HUES48 (cell line): ENCODE measurements around the gene GPLD1.

ENCODE experiments used
- H3K27ac ChIP-seq: one replicate; pipeline ENCODE4 v1.7.0; 2013; ENCODE audit warnings: low read depth, low read length, inconsistent platforms
- H3K27me3 ChIP-seq: 2 replicates; pipeline ENCODE4 v1.6.1; 2013; ENCODE audit warnings: mild to moderate bottlenecking, low read length; ENCODE audit not compliant: control insufficient read depth, insufficient read depth
- H3K36me3 ChIP-seq: 2 replicates; pipeline ENCODE4 v1.6.1; 2013; ENCODE audit warnings: low read length; ENCODE audit not compliant: control insufficient read depth, insufficient read depth
- H3K4me1 ChIP-seq: 2 replicates; pipeline ENCODE4 v1.6.1; 2013; ENCODE audit warnings: mild to moderate bottlenecking, low read length; ENCODE audit not compliant: control insufficient read depth, insufficient read depth
- H3K4me3 ChIP-seq: 2 replicates; pipeline ENCODE4 v1.5.1; 2013; ENCODE audit warnings: mild to moderate bottlenecking, low read depth, low read length
- H3K9ac ChIP-seq: 2 replicates; pipeline ENCODE4 v1.6.1; 2013; ENCODE audit warnings: mild to moderate bottlenecking, low read depth, low read length, moderate library complexity
- H3K9me3 ChIP-seq: 2 replicates; pipeline ENCODE4 v1.6.1; 2013; ENCODE audit warnings: low read length; ENCODE audit not compliant: control insufficient read depth, insufficient read depth

GPLD1 gene

DNA sequence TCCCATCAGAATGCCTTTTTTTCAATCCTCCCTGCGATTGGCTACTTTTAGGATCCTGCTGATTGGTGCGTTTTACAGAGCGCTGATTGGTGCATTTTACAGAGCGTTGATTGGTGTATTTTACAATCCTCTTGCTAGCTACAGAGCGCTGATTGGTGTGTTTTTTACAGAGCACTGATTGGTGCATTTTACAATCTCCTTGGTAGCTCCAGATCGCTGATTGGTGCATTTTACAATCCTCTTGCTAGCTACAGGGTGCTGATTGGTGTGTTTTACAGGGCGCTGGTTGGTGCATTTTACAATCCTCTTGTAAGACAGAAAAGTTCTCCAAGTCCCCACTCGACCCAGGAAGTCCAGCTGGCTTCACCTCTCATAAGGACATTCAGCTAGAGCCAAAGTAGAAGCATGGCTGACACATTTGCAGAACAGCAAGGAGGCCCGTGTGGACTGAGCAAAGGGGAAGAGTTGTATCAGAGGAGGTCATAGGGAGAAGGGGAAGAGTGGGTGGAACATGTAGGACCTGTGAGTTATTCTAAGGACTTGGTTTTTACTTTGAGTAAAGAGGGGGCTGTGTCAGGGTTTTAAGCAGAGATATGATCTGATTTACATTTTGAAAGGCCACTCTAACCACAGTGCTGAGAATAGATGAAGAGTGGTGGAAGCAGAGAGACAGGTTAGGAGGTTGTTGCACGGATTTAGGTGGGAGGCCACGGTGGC lies 8.0 kb upstream of the GPLD1 start:
- Histone ChIP-seq H3K9me3 (no peaks in the 10 kb centered on the region), H3K4me3 (no peak overlapping the region), H3K36me3 (no peaks in the 10 kb centered on the region), H3K9ac (no peak overlapping the region), H3K27ac (no peak overlapping the region), H3K27me3 (peaks cover 26% of the 10 kb centered on the region), H3K4me1 (peaks cover 28% of the 10 kb centered on the region)

DNA sequence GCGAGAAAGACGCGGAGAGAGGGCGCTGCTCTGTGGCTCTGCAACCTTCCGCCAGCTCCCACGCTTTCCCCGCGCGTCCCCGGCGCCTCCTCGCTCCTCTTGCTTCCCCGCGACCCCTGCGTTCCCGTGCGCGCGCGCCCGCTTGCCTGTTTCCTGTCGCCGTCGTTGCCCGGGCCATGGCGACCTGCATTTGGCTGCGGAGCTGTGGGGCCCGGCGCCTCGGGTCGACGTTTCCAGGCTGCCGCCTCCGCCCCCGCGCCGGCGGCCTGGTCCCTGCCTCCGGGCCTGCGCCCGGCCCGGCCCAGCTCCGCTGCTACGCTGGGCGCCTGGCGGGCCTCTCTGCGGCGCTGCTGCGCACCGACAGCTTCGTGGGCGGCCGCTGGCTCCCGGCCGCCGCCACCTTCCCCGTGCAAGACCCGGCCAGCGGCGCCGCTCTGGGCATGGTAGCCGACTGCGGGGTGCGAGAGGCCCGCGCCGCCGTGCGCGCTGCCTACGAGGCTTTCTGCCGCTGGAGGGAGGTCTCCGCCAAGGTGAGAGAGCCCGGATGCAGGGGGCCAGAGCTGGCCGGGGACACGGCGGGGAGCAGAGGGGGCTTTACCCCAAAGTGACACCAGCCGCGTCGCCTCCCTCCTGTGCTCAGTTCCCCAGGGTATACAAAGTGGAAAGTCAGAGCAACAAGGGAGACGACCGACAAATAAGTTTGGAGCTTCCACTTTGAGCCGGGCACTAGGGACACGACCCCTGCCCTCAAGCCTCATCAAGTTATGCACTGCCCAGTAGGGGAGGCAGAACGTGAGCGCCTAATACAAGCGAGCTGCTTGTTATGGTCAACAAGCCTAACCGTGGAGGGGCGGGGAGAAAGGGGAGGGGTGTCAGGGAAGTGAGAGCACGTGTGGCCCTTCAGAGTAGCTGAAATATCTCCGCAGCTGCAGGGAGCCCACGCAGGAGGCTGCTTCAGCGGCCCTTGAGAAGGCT lies 5.7 kb upstream of the GPLD1 start, which contains the start of gene ALDH5A1:
TSS of gene ALDH5A1 (plus strand) at position 149 of the 975 bp plus-strand sequence. CDS start at position 177, 28 bp downstream.
- Histone ChIP-seq H3K9ac (peak within 1 kb of the TSS; percentile 62; the same call in 1 of the 2 replicates), H3K9me3 (no peaks in the 10 kb centered on the region), H3K4me1 (peaks cover 21% of the 10 kb centered on the region), H3K4me3 (peak within 1 kb of the TSS; percentile 74), H3K27me3 (peaks cover 26% of the 10 kb centered on the region), H3K27ac (peak within 1 kb of the TSS; percentile 68), H3K36me3 (no peaks in the 10 kb centered on the region)

DNA sequence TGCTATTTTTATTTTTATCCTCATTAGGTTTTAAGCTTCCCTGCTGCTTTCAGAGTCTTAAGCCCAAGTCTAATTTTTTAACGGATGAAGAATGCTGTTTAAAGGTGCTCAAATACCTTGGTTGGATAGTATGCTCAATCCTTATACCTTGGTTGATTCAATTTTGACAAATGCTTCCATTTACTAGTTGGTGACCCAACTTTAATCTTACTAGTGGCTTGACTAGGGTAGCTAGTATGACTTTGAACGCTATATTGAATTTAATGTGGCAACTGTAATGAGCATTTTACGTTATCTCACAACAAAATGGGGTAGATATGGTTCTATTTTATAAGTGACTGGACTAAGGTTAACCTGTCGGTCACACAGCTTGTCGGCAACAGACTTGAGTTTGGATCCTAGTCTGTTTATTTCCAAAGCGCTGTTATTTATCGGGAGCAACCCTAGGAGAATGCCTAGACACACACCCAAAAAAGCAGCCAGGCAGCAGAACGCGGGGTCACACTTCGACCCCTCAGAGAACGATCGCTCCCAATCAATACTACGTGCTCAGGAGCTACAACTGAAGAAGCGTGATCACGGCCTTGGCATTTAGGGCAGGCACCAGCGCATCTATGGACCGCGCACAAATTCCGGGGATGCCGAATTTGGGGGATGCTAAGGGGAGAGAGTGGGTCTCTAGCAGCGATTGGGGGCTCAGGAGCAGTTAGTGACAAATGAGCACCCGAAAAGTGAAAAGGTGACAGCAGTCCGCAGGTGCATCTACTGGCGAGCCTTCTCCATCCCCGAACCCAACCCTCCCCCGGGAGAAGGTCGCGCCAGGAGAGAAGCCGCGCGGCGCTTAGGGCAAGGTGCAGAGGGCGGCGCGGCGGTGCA lies 4.8 kb upstream of the GPLD1 start:
- peak overlapping the region; percentile 62; the same call in 1 of the 2 replicates for H3K9ac ChIP-seq
- H3K27me3 ChIP-seq: peaks cover 26% of the 10 kb centered on the region
- H3K4me1 ChIP-seq: peaks cover 21% of the 10 kb centered on the region
- H3K9me3 ChIP-seq: no peaks in the 10 kb centered on the region
- H3K4me3 ChIP-seq: peak overlapping the region; percentile 74
- no peaks in the 10 kb centered on the region for H3K36me3 ChIP-seq
- no peak overlapping the region for H3K27ac ChIP-seq

DNA sequence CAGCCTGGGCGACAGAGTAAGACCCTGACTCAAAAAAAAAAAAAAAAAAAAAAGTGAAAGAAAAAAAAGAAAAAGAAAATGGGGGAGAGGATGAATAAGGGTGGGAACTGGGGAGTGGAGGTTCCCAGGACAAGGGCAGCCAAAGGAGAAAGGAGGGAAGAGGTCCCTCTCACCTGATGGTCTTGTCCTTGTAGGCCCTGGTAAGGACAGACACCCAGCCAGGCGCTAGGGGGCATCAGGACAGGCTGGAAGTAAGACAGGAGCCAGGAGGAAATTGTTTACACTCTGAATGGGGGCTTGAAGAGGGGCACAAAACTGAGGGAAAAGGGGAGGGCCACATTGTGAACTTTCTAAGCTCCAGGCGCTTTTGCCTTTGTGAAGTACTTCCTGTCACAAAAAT lies 3.1 kb upstream of the GPLD1 start:
- Histone ChIP-seq H3K4me1 (peaks cover 21% of the 10 kb centered on the region), H3K4me3 (no peak overlapping the region), H3K36me3 (no peaks in the 10 kb centered on the region), H3K27me3 (peaks cover 26% of the 10 kb centered on the region), H3K27ac (no peak overlapping the region), H3K9me3 (no peaks in the 10 kb centered on the region), H3K9ac (no peak overlapping the region)

DNA sequence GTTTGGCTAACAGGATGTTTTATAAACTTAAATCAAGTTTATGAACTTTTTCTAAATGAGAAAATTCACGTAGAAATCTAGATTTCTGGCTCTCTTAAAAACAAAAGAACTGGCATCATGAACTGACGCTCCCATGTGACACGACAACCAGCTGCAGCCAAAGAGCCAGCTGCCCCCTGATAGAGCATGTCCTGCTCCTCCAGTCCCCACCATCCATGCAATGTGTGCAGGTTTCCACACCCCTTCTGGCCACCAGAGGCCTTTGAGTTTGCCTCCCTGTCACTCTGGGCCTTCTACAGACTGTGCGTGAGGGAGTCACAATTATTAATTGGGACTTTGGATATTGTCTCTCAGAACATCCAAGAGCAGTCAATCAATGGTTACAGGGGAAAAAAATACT lies 1.6 kb upstream of the GPLD1 start:
- Histone ChIP-seq H3K4me3 (no peak overlapping the region), H3K27ac (no peak overlapping the region), H3K27me3 (peaks cover 17% of the 10 kb centered on the region), H3K9ac (no peak overlapping the region), H3K36me3 (no peaks in the 10 kb centered on the region), H3K4me1 (peaks cover 19% of the 10 kb centered on the region), H3K9me3 (no peaks in the 10 kb centered on the region)

DNA sequence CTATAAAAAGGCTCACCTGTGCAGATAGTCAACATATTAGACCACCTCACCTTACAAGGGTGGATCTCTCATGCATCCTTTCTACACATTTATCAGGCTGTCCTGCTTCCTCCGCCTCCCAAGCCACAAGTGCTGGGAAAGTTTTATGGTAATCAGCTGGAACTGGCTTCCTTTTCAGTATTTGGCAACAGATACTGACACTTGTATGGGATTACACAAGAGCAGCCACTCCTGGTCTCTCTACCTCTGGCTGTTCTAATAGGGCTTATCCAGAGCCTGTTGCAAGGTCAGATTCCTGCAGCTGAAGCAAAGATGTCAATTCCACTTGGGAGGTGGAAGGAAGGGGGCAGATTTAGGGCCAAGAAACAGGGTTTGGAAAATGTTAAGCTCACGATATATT lies 503 bp upstream of the GPLD1 start:
- Histone ChIP-seq H3K36me3 (no peaks in the 10 kb centered on the region), H3K4me1 (peaks cover 15% of the 10 kb centered on the region; the same call in 1 of the 2 replicates), H3K9ac (no peak overlapping the region), H3K27me3 (peaks cover 13% of the 10 kb centered on the region), H3K4me3 (no peak overlapping the region), H3K27ac (no peak overlapping the region), H3K9me3 (no peaks in the 10 kb centered on the region)

DNA sequence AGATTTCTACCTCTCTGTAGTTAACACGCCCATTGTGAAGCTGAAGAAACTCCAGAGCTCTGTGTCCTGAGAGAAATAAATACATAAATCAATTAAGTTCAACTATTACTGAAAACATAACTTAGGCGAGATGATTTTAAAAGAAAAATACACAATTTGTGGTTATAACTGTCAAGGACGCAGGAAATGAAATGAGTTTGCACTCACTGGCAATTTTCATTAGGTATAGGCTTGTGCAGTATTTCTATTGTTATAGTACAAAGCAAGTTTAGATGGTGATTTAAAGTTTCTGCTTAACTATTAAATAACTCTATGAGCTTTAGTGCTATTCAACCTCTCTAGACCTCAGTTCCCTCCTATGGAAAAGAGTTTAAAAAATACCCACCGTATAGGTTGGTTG lies 3.3 kb downstream of the GPLD1 start:
- H3K4me3 ChIP-seq: no peak overlapping the region
- H3K36me3 ChIP-seq: no peaks in the 10 kb centered on the region
- no peak overlapping the region for H3K9ac ChIP-seq
- no peaks in the 10 kb centered on the region for H3K9me3 ChIP-seq
- H3K4me1 ChIP-seq: no peaks in the 10 kb centered on the region
- no peak overlapping the region for H3K27ac ChIP-seq
- H3K27me3 ChIP-seq: no peaks in the 10 kb centered on the region

DNA sequence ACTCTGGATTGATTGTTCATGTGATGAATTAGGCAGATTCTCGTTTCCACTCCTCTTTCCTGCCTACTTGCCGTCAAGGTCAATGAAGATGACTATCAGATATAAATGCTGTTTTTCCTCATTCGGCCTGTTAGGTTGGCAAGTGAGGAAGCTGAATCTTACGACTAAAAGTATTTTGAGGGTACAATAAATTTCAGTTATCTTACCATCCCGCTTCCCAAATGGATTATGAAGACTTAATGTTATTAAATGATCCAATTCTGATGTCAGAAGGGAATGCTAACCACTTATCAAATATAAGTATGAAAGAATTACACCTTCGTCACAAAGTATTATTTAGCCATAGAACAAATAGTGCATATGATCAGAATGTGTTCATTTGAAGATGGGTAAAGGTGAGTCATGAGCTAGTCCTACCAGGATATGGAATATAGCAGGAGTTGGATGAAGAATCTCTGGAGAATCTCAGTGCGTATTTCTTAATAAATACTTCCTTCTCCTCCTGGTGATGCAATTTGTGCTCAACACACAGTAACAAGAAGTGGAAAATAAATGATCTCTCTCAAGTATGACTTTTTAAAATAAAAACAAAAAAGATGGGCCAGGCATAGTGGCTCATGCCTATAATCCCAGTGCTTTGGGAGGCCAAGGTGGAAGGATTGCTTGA lies 4.6 kb downstream of the GPLD1 start:
- H3K4me1 ChIP-seq: no peaks in the 10 kb centered on the region
- H3K4me3 ChIP-seq: no peak overlapping the region
- no peaks in the 10 kb centered on the region for H3K36me3 ChIP-seq
- H3K27ac ChIP-seq: no peak overlapping the region
- no peak overlapping the region for H3K9ac ChIP-seq
- H3K9me3 ChIP-seq: no peaks in the 10 kb centered on the region
- no peaks in the 10 kb centered on the region for H3K27me3 ChIP-seq

DNA sequence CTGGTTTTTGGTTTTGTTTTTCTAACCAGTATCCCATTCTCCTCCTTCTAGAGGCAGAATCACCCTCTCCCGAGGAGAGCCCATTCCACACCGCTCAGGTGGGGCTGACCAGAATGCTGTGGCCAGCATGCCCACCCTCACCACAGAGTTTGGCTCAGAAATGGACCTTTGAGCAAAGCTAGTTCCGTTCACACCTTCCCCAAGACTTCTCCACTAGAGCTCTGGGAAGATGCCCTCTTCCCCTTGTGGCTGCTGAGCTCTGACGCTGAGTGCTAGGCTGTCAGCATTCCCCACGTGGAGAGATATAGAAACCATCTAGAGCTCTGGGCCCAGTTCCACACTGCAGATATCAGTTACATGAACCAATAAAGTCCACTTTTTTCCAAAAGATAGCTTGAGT lies 7.9 kb downstream of the GPLD1 start:
- no peak overlapping the region for H3K9ac ChIP-seq
- no peak overlapping the region for H3K4me3 ChIP-seq
- H3K27me3 ChIP-seq: no peaks in the 10 kb centered on the region
- no peaks in the 10 kb centered on the region for H3K4me1 ChIP-seq
- no peak overlapping the region for H3K27ac ChIP-seq
- peaks cover 9% of the 10 kb centered on the region; the same call in 1 of the 2 replicates for H3K9me3 ChIP-seq
- H3K36me3 ChIP-seq: no peaks in the 10 kb centered on the region

DNA sequence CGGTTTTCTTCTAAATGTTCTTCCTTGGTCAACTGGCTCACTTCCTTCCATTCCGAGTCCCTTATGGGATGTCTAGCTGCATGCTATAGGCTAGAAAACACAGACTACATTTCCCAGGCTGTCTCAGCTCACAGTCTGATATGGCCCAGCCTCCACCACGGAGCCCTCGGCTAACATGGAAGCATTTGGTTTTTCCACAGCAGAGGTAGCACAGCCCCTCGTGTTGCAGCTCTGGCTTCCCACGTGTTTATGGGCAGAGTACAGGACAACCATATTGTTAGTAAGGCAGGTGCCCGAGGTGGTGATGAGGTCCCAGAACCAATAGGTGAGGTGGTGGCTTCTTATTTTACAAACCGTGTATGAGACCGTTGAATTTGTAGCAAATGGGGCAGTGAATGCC lies 8.7 kb downstream of the GPLD1 start:
- Histone ChIP-seq H3K27ac (no peak overlapping the region), H3K36me3 (no peaks in the 10 kb centered on the region), H3K4me1 (no peaks in the 10 kb centered on the region), H3K9ac (no peak overlapping the region), H3K4me3 (no peak overlapping the region), H3K27me3 (no peaks in the 10 kb centered on the region), H3K9me3 (peaks cover 9% of the 10 kb centered on the region; the same call in 1 of the 2 replicates)
